ENCODE data around the gene CHD5. TPM values are rescaled to one million over a fixed set of nuclear protein-coding genes. Genes with fewer than 3 reads are reported as not detected.

The CHD5 gene
- total RNA-seq, 4 donors from 2014 or later, result 0.14 to 1.6 (median 1.2) TPM

DNA sequence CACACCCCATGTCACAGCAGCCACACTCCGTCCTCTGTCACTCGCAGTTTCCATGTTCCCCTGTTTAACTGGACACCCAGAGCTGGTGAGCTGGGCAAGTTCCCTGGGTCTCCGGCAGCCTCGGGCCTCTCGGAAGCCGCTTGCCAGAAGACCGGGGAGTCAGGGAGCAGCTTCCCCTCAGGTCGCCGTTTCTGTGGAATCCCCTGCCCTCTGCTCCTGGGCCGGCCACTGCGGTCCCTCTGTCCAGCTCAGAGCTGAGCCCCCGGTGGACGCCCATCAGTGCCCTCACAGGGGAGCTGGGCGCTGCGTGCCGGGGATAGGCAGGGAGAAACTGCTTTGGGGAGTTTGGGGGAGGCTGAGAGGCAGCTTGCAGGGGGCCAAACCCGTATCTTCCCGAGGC lies 96.7 kb downstream of the CHD5 start:
- Histone ChIP-seq H3K27me3 (no peaks in the 10 kb centered on the region), H3K4me1 (peaks cover 0 to 20% (median 0%) of the 10 kb centered on the region in 4 donors), H3K9me3 (no peaks in the 10 kb centered on the region), H3K27ac (peak overlapping the region in 1 of 4 donors; percentile 34), H3K36me3 (no peaks in the 10 kb centered on the region), H3K4me3 (no peak overlapping the region)
- WGBS, 2 donors (ENCODE audit: low coverage in 1 of 2), result 83% methylated on average over 18 of the region's 18 CpGs; no CpG with 5 or more reads in 1 of the 2 donors
- no peak for DNase-seq
- TF ChIP-seq, protein P1, sequence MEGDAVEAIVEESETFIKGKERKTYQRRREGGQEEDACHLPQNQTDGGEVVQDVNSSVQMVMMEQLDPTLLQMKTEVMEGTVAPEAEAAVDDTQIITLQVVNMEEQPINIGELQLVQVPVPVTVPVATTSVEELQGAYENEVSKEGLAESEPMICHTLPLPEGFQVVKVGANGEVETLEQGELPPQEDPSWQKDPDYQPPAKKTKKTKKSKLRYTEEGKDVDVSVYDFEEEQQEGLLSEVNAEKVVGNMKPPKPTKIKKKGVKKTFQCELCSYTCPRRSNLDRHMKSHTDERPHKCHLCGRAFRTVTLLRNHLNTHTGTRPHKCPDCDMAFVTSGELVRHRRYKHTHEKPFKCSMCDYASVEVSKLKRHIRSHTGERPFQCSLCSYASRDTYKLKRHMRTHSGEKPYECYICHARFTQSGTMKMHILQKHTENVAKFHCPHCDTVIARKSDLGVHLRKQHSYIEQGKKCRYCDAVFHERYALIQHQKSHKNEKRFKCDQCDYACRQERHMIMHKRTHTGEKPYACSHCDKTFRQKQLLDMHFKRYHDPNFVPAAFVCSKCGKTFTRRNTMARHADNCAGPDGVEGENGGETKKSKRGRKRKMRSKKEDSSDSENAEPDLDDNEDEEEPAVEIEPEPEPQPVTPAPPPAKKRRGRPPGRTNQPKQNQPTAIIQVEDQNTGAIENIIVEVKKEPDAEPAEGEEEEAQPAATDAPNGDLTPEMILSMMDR (IDR thresholded peaks at IDR 0.05), result no peak
- TF ChIP-seq POLR2A (IDR thresholded peaks at IDR 0.05), result no peak
- TF ChIP-seq EP300 (IDR thresholded peaks at IDR 0.05; ENCODE audit: low read depth), result no peak
- no peak for TF ChIP-seq POLR2AphosphoS5 (IDR thresholded peaks at IDR 0.05)
- in situ Hi-C loops (cut with MboI; ENCODE audit: low pct_ligation_motif_present in 1 of 4, low pct_unique_long_range_greater_than_20kb in 1 of 4, low sequenced_read_pairs in 3 of 4) (no loop called here), intact Hi-C loops (cut with DNase I; ENCODE audit: low total_unique reads) (no loop called here)

DNA sequence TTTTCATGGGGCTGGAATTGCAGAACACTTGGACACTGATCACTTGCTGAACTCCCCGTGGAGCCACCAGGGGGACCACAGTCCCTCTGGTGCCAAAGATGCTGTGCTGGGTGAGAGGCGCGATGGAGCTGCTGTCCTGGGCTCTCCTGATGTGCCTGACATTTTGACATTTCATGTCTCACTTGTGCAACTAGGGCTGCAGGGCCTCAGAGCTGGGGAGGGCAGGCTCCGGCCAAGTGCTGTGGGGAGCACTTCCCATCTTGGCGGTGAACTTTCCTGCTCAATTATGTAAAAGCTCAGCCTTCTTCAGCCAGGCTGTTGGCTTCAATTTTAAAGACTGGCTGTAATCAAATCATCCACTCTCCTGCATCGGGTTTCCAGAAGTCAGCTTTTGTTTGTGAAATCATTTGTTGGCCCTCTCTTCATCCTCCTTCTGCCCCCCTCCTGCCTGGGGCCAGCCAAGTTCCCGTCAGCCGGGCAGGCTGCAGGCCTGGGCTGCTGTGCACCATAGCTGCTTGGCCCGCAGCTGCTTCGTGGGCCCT lies 97.6 kb downstream of the CHD5 start:
- intact Hi-C loops (cut with DNase I; ENCODE audit: low total_unique reads), result no loop called here
- 71 to 74% methylated on average over 3 to 10 of the region's 10 CpGs for WGBS, 2 donors (ENCODE audit: low coverage in 1 of 2)

DNA sequence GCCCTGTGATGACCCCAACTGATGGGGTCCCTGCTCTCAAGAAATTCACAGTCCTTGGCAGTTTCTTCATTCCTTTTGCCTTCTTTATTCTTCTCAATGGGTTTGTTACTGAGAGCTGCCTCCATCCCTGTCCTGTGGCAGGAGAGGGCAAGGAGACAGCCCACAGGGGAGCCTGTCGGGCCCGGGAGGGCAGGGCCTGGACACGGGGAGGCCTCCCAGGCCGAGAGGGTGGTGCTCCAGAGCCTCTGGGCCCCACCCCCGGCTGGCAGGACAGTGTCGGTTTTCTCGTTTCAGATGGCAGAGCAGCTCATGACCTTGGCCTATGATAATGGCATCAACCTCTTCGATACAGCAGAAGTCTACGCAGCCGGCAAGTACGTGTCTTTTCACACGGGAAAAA lies 98.2 kb downstream of the CHD5 start:
- no peak overlapping the region for H3K4me3 ChIP-seq
- H3K36me3 ChIP-seq, result no peaks in the 10 kb centered on the region
- intact Hi-C loops (cut with DNase I; ENCODE audit: low total_unique reads), result no loop called here
- no peak for DNase-seq
- H3K27me3 ChIP-seq, result no peaks in the 10 kb centered on the region
- peaks cover 0 to 20% (median 0%) of the 10 kb centered on the region in 4 donors for H3K4me1 ChIP-seq
- TF ChIP-seq EP300 (IDR thresholded peaks at IDR 0.05; ENCODE audit: low read depth) (no peak), POLR2A (IDR thresholded peaks at IDR 0.05) (no peak), POLR2AphosphoS5 (IDR thresholded peaks at IDR 0.05) (no peak)
- TF ChIP-seq, protein P1 (IDR thresholded peaks at IDR 0.05), result no peak
- in situ Hi-C loops (cut with MboI; ENCODE audit: low pct_ligation_motif_present in 1 of 4, low pct_unique_long_range_greater_than_20kb in 1 of 4, low sequenced_read_pairs in 3 of 4), result no loop called here
- H3K9me3 ChIP-seq, result no peaks in the 10 kb centered on the region
- H3K27ac ChIP-seq, result no peak overlapping the region
- 78% methylated on average over 12 of the region's 12 CpGs; no CpG with 5 or more reads in 1 of the 2 donors for WGBS, 2 donors (ENCODE audit: low coverage in 1 of 2)

More for the DNA sequence above, 97.6 kb downstream of the CHD5 start:
- Histone ChIP-seq H3K4me1 (peaks cover 0 to 20% (median 0%) of the 10 kb centered on the region in 4 donors), H3K4me3 (no peak overlapping the region), H3K36me3 (no peaks in the 10 kb centered on the region), H3K27ac (no peak overlapping the region), H3K9me3 (no peaks in the 10 kb centered on the region), H3K27me3 (no peaks in the 10 kb centered on the region)
- DNase-seq, result no peak
- TF ChIP-seq POLR2A (IDR thresholded peaks at IDR 0.05) (no peak), EP300 (IDR thresholded peaks at IDR 0.05; ENCODE audit: low read depth) (no peak), POLR2AphosphoS5 (IDR thresholded peaks at IDR 0.05) (no peak)
- TF ChIP-seq, protein P1 (IDR thresholded peaks at IDR 0.05), result peak in 1 of 5 experiments; percentile 26
- in situ Hi-C loops (cut with MboI; ENCODE audit: low pct_ligation_motif_present in 1 of 4, low pct_unique_long_range_greater_than_20kb in 1 of 4, low sequenced_read_pairs in 3 of 4), result no loop called here

DNA sequence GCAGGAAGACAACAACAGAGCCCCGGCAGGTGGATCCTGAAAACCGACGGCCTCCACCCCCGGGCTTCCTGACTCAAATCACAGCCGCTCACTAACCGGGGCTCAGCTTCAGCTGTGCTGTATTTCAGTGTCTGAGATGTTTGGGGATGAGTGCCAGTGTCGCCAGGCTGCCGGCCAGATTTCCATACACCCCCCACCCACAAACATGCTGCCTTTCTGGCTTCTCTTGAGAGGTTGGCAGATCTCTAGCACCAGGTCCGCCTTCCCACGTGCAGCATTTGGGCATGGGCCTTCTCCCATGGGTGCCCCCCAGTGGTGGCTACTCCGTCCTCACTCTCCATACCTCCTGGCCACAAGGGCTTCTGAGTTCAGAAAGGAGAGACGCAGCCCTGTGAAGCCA lies 99.7 kb downstream of the CHD5 start:
- in situ Hi-C loops (cut with MboI; ENCODE audit: low pct_ligation_motif_present in 1 of 4, low pct_unique_long_range_greater_than_20kb in 1 of 4, low sequenced_read_pairs in 3 of 4) (no loop called here), intact Hi-C loops (cut with DNase I; ENCODE audit: low total_unique reads) (no loop called here)
- 64% methylated on average over 12 of the region's 12 CpGs; no CpG with 5 or more reads in 1 of the 2 donors for WGBS, 2 donors (ENCODE audit: low coverage in 1 of 2)
- no peak overlapping the region for H3K27ac ChIP-seq
- TF ChIP-seq, protein P1 (IDR thresholded peaks at IDR 0.05), result no peak
- TF ChIP-seq POLR2AphosphoS5 (IDR thresholded peaks at IDR 0.05), result no peak
- no peak for TF ChIP-seq EP300 (IDR thresholded peaks at IDR 0.05; ENCODE audit: low read depth)
- no peaks in the 10 kb centered on the region for H3K9me3 ChIP-seq
- no peak overlapping the region for H3K4me3 ChIP-seq
- no peaks in the 10 kb centered on the region for H3K27me3 ChIP-seq
- H3K36me3 ChIP-seq, result no peaks in the 10 kb centered on the region
- DNase-seq, result no peak
- peaks cover 0 to 20% (median 0%) of the 10 kb centered on the region in 4 donors for H3K4me1 ChIP-seq
